ENCODE measurements around the gene MFAP3. TPM values are rescaled to one million over a fixed set of nuclear protein-coding genes. Genes with fewer than 3 reads are reported as not detected.

Gene MFAP3
- polyA plus RNA-seq, 1 experiment, result 44.8 TPM

- CTCF ChIA-PET, result interaction anchor here (0.6 to 3.4 kb wide), 3 partner anchors 103 to 327 kb away, joined by 3 to 29 read pairs (median 6); no protein-coding TSS in a partner anchor
Observed at GRCh38 chr5:154077696-154078095, 38.9 kb downstream of the MFAP3 start.

GRCh38 chr5:154078272-154078671, 39.5 kb downstream of the MFAP3 start:
- ChIA-PET CTCF (interaction anchor here (1.3 kb wide), 1 partner anchor 103 kb away, joined by 6 read pairs; no protein-coding TSS in a partner anchor), POLR2A (no interaction called here)
- no peaks in the 10 kb centered on the region for H3K9me3 ChIP-seq (ENCODE audit: control insufficient read depth, insufficient read depth, low read length)
- TF ChIP-seq, protein P1, sequence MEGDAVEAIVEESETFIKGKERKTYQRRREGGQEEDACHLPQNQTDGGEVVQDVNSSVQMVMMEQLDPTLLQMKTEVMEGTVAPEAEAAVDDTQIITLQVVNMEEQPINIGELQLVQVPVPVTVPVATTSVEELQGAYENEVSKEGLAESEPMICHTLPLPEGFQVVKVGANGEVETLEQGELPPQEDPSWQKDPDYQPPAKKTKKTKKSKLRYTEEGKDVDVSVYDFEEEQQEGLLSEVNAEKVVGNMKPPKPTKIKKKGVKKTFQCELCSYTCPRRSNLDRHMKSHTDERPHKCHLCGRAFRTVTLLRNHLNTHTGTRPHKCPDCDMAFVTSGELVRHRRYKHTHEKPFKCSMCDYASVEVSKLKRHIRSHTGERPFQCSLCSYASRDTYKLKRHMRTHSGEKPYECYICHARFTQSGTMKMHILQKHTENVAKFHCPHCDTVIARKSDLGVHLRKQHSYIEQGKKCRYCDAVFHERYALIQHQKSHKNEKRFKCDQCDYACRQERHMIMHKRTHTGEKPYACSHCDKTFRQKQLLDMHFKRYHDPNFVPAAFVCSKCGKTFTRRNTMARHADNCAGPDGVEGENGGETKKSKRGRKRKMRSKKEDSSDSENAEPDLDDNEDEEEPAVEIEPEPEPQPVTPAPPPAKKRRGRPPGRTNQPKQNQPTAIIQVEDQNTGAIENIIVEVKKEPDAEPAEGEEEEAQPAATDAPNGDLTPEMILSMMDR (IDR thresholded peaks at IDR 0.05; ENCODE audit: low read depth, low read length), result no peak
- DNase-seq (ENCODE audit: low read depth, low spot score), result no peak
- H3K27ac ChIP-seq (ENCODE audit: low read depth, low read length), result no peak overlapping the region
- peaks cover 5% of the 10 kb centered on the region for H3K27me3 ChIP-seq (ENCODE audit: control insufficient read depth, insufficient read depth, low read length)
- no peak overlapping the region for H3K4me3 ChIP-seq (ENCODE audit: low read depth, low read length)

More at GRCh38 chr5:154077696-154078095, 38.9 kb downstream of the MFAP3 start:
- Histone ChIP-seq H3K4me3 (ENCODE audit: low read depth, low read length) (no peak overlapping the region), H3K9me3 (ENCODE audit: control insufficient read depth, insufficient read depth, low read length) (no peaks in the 10 kb centered on the region), H3K27ac (ENCODE audit: low read depth, low read length) (no peak overlapping the region), H3K27me3 (ENCODE audit: control insufficient read depth, insufficient read depth, low read length) (peaks cover 5% of the 10 kb centered on the region)
- POLR2A ChIA-PET, result no interaction called here
- TF ChIP-seq, protein P1 (IDR thresholded peaks at IDR 0.05; ENCODE audit: low read depth, low read length), result no peak
- DNase-seq (ENCODE audit: low read depth, low spot score), result no peak

DNA sequence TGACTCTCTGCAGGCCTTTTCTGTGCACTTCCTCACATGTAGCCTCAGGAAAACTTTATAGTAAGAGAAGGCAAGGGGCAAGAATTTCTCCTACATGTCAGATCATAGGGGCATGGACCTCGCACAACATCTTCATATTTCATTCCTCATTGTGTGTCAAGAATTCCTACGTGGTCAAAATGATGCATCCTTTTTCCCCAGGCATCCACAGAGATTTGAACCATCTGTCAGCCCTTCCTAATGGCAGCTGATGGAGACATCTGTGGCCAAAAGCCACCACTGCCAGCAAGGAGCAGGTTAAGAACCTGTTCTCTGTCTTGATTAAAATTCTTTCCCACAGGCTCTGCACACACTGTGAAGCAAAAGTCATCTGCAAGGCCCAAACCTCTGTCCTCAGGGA, 42.5 kb downstream of the MFAP3 start:
- Histone ChIP-seq H3K27ac (ENCODE audit: low read depth, low read length) (no peak overlapping the region), H3K9me3 (ENCODE audit: control insufficient read depth, insufficient read depth, low read length) (no peaks in the 10 kb centered on the region), H3K4me3 (ENCODE audit: low read depth, low read length) (no peak overlapping the region), H3K27me3 (ENCODE audit: control insufficient read depth, insufficient read depth, low read length) (peaks cover 11% of the 10 kb centered on the region)
- ChIA-PET POLR2A (no interaction called here), CTCF (interaction anchor here (1.2 kb wide), 1 partner anchor 9 kb away, joined by 8 read pairs; no protein-coding TSS in a partner anchor)
- TF ChIP-seq, protein P1 (IDR thresholded peaks at IDR 0.05; ENCODE audit: low read depth, low read length), result no peak
- DNase-seq (ENCODE audit: low read depth, low spot score), result no peak

DNA sequence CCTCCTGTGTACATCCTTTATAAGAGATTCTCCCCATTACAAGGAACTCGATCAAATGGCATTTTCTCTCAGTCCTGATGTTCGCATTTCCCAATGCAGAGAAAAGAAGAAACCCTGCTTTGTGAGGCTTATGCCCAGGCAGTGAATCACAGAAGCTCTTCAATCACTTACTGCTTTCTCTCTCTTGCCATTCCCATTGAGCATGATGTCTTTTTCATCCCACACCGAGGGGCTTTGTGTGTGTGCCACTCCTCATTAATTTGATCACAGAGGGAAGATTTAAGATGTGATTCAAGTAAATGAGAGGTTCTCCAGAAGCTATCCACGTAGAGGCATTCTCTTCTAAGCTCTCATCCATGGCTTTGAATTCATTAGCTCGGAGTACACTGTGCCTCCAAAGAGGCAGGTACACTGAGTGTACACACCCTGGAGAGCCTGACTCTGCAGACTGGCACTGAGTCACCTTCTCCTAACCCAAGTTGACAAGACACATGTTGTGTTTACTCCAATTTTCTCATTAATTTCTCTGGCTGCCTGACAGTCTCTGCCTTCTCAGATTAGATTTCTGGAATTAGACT, 45.4 kb downstream of the MFAP3 start:
- H3K27ac ChIP-seq (ENCODE audit: low read depth, low read length), result no peak overlapping the region
- no peaks in the 10 kb centered on the region for H3K9me3 ChIP-seq (ENCODE audit: control insufficient read depth, insufficient read depth, low read length)
- ChIA-PET CTCF (interaction anchor here (1.3 kb wide), 1 partner anchor 96 kb away, joined by 5 read pairs; no protein-coding TSS in a partner anchor), POLR2A (no interaction called here)
- no peak for DNase-seq (ENCODE audit: low read depth, low spot score)
- TF ChIP-seq, protein P1 (IDR thresholded peaks at IDR 0.05; ENCODE audit: low read depth, low read length), result no peak
- H3K27me3 ChIP-seq (ENCODE audit: control insufficient read depth, insufficient read depth, low read length), result peaks cover 16% of the 10 kb centered on the region
- H3K4me3 ChIP-seq (ENCODE audit: low read depth, low read length), result no peak overlapping the region

- Histone ChIP-seq H3K4me3 (ENCODE audit: low read depth, low read length) (no peak overlapping the region), H3K27ac (ENCODE audit: low read depth, low read length) (no peak overlapping the region), H3K9me3 (ENCODE audit: control insufficient read depth, insufficient read depth, low read length) (no peaks in the 10 kb centered on the region), H3K27me3 (ENCODE audit: control insufficient read depth, insufficient read depth, low read length) (peaks cover 16% of the 10 kb centered on the region)
- CTCF ChIA-PET, result interaction anchor here (1.9 kb wide), 1 partner anchor 14 kb away, joined by 9 read pairs; no protein-coding TSS in a partner anchor
- TF ChIP-seq, protein P1 (IDR thresholded peaks at IDR 0.05; ENCODE audit: low read depth, low read length), result no peak
- POLR2A ChIA-PET, result no interaction called here
- no peak for DNase-seq (ENCODE audit: low read depth, low spot score)
Observed at GRCh38 chr5:154086146-154086545, 47.4 kb downstream of the MFAP3 start.

Data from AG04450 (cell line).